NCI-H2196 (cell line): ENCODE data around the gene SYT4.

ENCODE experiments used
- DNase-seq: peaks from one replicate; lab custom pipeline; 2025; ENCODE audit not compliant: unreplicated experiment; lab: John Stamatoyannopoulos, UW

Gene SYT4

GRCh38 chr18:43222501-43222900, 54.8 kb downstream of the SYT4 start:
- DNase-seq = no peak

- DNase-seq = no peak
These were observed 56.6 kb downstream of the SYT4 start for GRCh38 chr18:43220691-43221090.
